PC-9 (cell line): ENCODE measurements around the gene PRKCB. TPM values are rescaled to one million over a fixed set of nuclear protein-coding genes. Genes with fewer than 3 reads are reported as not detected.

Source experiments
- BruUV-seq: library from RNA; stranded (reverse); fragments of 400-500 nt; replicated peaks from 2 replicates; lab custom pipeline; 2021; lab: Mats Ljungman, UMichigan
- CTCF ChIA-PET: fragments of 300-600 bp; sonication (Branson Sonifier 250); formaldehyde crosslinking; loops from one replicate; lab custom pipeline; 2022; ENCODE audit warnings: antibody characterized with exemption; lab: Charles Lee
- POLR2A ChIA-PET: fragments of 300-600 bp; sonication (Branson Sonifier 250); formaldehyde crosslinking; loops from one replicate; lab custom pipeline; 2022; ENCODE audit warnings: antibody characterized with exemption; ENCODE audit not compliant: unreplicated experiment; lab: Charles Lee
- DNase-seq, 2 experiments: peaks; one replicate each; pipeline versions ENCODE4 v3.0.0 to v3.0.0-alpha.2; 2015 to 2022; ENCODE audit warnings: mixed read lengths in 1 of 2
- H2AFZ ChIP-seq: fragments of 200-600 bp; sonication (generic); 2 replicates; pipeline ENCODE4 v1.8.1; 2017; ENCODE audit warnings: antibody characterized with exemption
- H3F3A ChIP-seq: fragments of 200-600 bp; sonication (generic); 2 replicates; pipeline ENCODE4 v1.8.1; 2017; ENCODE audit warnings: antibody characterized with exemption, mild to moderate bottlenecking, low read depth; ENCODE audit not compliant: insufficient read depth
- H3K27ac ChIP-seq: fragments of 200-600 bp; sonication (generic); 2 replicates; pipeline ENCODE4 v1.6.1; 2016; ENCODE audit warnings: mixed run types
- H3K27me3 ChIP-seq: fragments of 200-600 bp; sonication (generic); 2 replicates; pipeline ENCODE4 v1.6.1; 2016; ENCODE audit warnings: low read depth, mixed run types; ENCODE audit not compliant: insufficient read depth
- H3K36me3 ChIP-seq: fragments of 200-600 bp; sonication (generic); 2 replicates; pipeline ENCODE4 v1.6.1; 2016; ENCODE audit warnings: low read depth, mixed run types
- H3K4me1 ChIP-seq: fragments of 200-600 bp; sonication (generic); replicated peaks from 2 replicates; pipeline ENCODE4 v1.6.1; 2016; ENCODE audit warnings: mixed run types; ENCODE audit not compliant: insufficient read depth
- H3K4me2 ChIP-seq: fragments of 200-600 bp; sonication (generic); 2 replicates; pipeline ENCODE4 v1.6.1; 2017; ENCODE audit warnings: mixed run types
- H3K4me3 ChIP-seq: fragments of 200-600 bp; sonication (generic); 2 replicates; pipeline ENCODE4 v1.6.1; 2016; ENCODE audit warnings: mixed run types
- H3K79me2 ChIP-seq: fragments of 200-600 bp; sonication (generic); 2 replicates; pipeline ENCODE4 v1.6.1; 2017; ENCODE audit warnings: low read depth, mixed run types
- H3K9me2 ChIP-seq: fragments of 200-600 bp; sonication (generic); 2 replicates; pipeline ENCODE4 v1.8.1; 2017; ENCODE audit warnings: mild to moderate bottlenecking; ENCODE audit not compliant: insufficient read depth
- H3K9me3 ChIP-seq: fragments of 200-600 bp; sonication (generic); 2 replicates; pipeline ENCODE4 v1.8.1; 2016; ENCODE audit warnings: low read depth; ENCODE audit not compliant: insufficient read depth
- H4K20me1 ChIP-seq: fragments of 200-600 bp; sonication (generic); 2 replicates; pipeline ENCODE4 v1.8.1; 2017; ENCODE audit not compliant: insufficient read depth
- EZH2 ChIP-seq: fragments of 200-600 bp; sonication (generic); IDR thresholded peaks from 2 replicates; pipeline ENCODE4 v1.8.0; 2017; ENCODE audit warnings: antibody characterized with exemption, low read depth
- intact Hi-C: fragments of 100-400 bp; cut with micrococcal nuclease; formaldehyde crosslinking; loops from one replicate; pipeline ENCODE4 v1.10.0; 2022; ENCODE audit not compliant: unreplicated experiment
- total RNA-seq: library from RNA; stranded (reverse); gene quantifications from 2 replicates; pipeline ENCODE4 v1.2.3, GENCODE V29; 2021
- TF ChIP-seq, protein P1 (sequence below): fragments of 200-600 bp; sonication (generic); conservative IDR thresholded peaks from 2 replicates; pipeline ENCODE4 v1.6.1; 2017; ENCODE audit warnings: mixed run types, antibody characterized with exemption, mild to moderate bottlenecking, moderate library complexity

Gene PRKCB
- total RNA-seq, 1 experiment from 2014 or later: not detected

DNA sequence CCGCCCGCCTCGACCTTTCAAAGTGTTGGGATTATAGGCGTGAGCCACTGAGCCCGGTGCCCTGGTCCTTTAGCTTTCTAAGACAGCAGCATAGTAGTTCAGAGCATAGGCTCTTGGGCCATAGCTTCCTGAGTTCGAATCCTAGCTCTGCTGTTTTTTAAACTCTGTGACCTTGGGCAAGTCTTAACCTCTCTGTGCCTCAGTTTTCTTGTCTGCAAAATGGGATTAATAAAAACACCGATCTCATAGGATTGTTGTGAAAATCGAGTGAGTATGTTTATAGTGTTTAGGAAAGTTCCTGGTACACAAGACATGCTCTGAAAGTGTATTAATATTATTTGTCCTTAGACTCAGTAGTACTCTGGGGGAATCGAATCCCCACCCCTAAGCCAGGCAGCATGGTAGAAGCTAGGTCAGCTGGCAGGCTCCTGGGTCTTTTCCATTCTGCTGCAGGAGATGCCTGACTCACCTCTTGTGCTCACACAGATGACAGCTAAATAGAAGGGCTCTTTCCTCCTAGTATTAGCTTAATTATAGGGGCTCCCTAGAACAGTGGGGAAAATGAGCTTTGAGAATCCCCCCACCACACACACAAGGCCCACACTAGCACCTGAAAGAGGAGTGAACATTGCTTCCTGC is 44.1 kb downstream of the PRKCB start:
- Histone ChIP-seq H3K4me1 (no peaks in the 10 kb centered on the region), H3K36me3 (no peaks in the 10 kb centered on the region), H3K4me3 (no peak overlapping the region), H3F3A (no peaks in the 10 kb centered on the region), H3K79me2 (no peaks in the 10 kb centered on the region), H3K9me3 (no peaks in the 10 kb centered on the region), H3K27me3 (peaks cover 44% of the 10 kb centered on the region), H3K27ac (no peak overlapping the region), H3K9me2 (no peaks in the 10 kb centered on the region), H4K20me1 (no peaks in the 10 kb centered on the region), H3K4me2 (no peak overlapping the region), H2AFZ (no peak overlapping the region)
- ChIA-PET CTCF (no interaction called here), POLR2A (no interaction called here)
- no peak for DNase-seq
- BruUV-seq: no TSS peak
- intact Hi-C loops: no loop called here
- TF ChIP-seq EZH2: no peak
- TF ChIP-seq, protein P1, sequence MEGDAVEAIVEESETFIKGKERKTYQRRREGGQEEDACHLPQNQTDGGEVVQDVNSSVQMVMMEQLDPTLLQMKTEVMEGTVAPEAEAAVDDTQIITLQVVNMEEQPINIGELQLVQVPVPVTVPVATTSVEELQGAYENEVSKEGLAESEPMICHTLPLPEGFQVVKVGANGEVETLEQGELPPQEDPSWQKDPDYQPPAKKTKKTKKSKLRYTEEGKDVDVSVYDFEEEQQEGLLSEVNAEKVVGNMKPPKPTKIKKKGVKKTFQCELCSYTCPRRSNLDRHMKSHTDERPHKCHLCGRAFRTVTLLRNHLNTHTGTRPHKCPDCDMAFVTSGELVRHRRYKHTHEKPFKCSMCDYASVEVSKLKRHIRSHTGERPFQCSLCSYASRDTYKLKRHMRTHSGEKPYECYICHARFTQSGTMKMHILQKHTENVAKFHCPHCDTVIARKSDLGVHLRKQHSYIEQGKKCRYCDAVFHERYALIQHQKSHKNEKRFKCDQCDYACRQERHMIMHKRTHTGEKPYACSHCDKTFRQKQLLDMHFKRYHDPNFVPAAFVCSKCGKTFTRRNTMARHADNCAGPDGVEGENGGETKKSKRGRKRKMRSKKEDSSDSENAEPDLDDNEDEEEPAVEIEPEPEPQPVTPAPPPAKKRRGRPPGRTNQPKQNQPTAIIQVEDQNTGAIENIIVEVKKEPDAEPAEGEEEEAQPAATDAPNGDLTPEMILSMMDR: no peak

DNA sequence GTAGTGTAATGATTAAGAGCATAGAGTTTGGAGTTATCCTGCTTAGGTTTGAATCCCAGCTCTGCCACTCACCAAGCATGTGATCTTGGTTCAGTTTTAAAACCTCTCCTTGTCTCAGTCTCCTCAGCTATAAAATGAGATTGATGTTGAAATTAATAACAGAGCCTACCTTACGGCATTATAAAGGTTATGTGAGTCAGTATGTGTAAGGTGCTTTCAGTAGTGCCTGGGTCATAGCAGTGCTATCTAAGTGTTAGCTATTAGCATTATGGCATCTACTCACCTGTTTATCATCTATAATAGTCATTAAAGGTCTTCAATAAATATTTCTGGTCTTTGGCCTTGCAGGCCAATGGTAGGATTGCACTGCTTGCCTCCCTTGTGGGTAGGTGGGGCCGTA is 53.4 kb downstream of the PRKCB start:
- no peak overlapping the region for H3K4me3 ChIP-seq
- intact Hi-C loops: no loop called here
- H3K4me2 ChIP-seq: no peak overlapping the region
- H2AFZ ChIP-seq: no peak overlapping the region
- H3K9me3 ChIP-seq: no peaks in the 10 kb centered on the region
- H3K79me2 ChIP-seq: no peaks in the 10 kb centered on the region
- no peaks in the 10 kb centered on the region for H3K36me3 ChIP-seq
- no peaks in the 10 kb centered on the region for H3K4me1 ChIP-seq
- H3K27me3 ChIP-seq: peaks cover 20% of the 10 kb centered on the region
- H3K27ac ChIP-seq: no peak overlapping the region
- POLR2A ChIA-PET: no interaction called here
- TF ChIP-seq, protein P1: no peak
- CTCF ChIA-PET: no interaction called here
- no peaks in the 10 kb centered on the region for H3K9me2 ChIP-seq
- DNase-seq: no peak
- no peaks in the 10 kb centered on the region for H3F3A ChIP-seq
- H4K20me1 ChIP-seq: no peaks in the 10 kb centered on the region
- BruUV-seq: no TSS peak

DNA sequence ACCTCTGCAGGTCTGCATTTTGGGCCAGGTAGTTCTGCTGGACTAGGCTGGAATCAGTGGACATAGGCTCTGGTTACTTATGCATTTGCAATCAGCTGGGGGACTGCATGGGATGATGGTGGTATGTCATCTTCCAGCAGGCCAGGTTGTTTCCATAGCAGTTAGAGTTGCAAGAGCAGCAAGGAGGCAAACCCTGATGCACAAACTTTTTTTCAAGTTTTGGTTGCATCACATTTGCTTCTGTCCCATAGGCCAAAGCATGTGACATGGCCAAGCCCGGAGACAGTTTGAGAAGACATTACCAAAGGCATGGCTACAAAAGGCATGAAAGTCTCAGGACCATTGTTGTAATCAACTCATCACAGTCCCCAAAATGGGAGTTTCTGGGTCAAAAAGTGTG is 58.2 kb downstream of the PRKCB start:
- H3K4me1 ChIP-seq: no peaks in the 10 kb centered on the region
- no peaks in the 10 kb centered on the region for H3K9me2 ChIP-seq
- H4K20me1 ChIP-seq: no peaks in the 10 kb centered on the region
- no peak overlapping the region for H3K4me3 ChIP-seq
- no peak overlapping the region for H3K27ac ChIP-seq
- intact Hi-C loops: no loop called here
- TF ChIP-seq, protein P1: no peak
- TF ChIP-seq EZH2: no peak
- H3K4me2 ChIP-seq: no peak overlapping the region
- H2AFZ ChIP-seq: no peak overlapping the region
- H3K9me3 ChIP-seq: no peaks in the 10 kb centered on the region
- no peaks in the 10 kb centered on the region for H3K79me2 ChIP-seq
- BruUV-seq: no TSS peak
- POLR2A ChIA-PET: no interaction called here
- CTCF ChIA-PET: no interaction called here
- DNase-seq: no peak
- no peaks in the 10 kb centered on the region for H3F3A ChIP-seq
- H3K36me3 ChIP-seq: no peaks in the 10 kb centered on the region
- no peaks in the 10 kb centered on the region for H3K27me3 ChIP-seq
